HTERT RPE-1 (cell line): ENCODE results near the gene PCSK2.
"Not testable (repeated sequence)": the region's sequence is repeated elsewhere in the genome, so short reads cannot be mapped to it uniquely, and the experiment has no call there.

ENCODE experiments used
- in situ Hi-C: fragments of 300-500 bp; cut with MboI; formaldehyde crosslinking; loops from 4 replicates; pipeline ENCODE4 v1.14.3; 2020; ENCODE audit warnings: low sequenced_read_pairs

The PCSK2 gene

GRCh38 chr20:17226410-17227218 lies at the start of gene PCSK2:
PCSK2 (plus strand) TSS chr20:17227040; CDS start chr20:17227306, 266 bp downstream.
- in situ Hi-C loops = no loop called here

- in situ Hi-C loops = no loop called here
Measured at GRCh38 chr20:17177341-17177740, 49.5 kb upstream of the PCSK2 start.

DNA sequence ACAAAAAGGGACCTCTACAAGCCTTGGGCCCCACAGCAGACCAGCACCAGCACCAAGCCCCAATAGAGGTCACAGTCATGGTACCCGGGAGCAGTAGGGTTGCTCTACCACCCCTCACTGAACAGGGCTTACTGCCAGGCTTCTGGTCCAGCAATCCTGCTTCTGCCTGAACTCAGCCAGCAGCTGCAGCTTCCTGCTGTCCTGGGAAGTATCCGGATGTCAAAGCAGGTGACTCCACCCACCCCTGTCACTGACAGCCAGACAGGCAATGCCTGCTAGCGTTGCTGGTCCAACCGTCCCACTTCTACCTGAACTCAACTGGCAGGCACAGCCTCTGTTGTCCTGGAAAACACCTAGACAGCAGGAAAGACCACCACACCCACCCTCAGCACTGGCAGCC lies 47.0 kb upstream of the PCSK2 start:
- in situ Hi-C loops = no loop called here

- in situ Hi-C loops = no loop called here
Measured at GRCh38 chr20:17189976-17190695, 36.7 kb upstream of the PCSK2 start.

DNA sequence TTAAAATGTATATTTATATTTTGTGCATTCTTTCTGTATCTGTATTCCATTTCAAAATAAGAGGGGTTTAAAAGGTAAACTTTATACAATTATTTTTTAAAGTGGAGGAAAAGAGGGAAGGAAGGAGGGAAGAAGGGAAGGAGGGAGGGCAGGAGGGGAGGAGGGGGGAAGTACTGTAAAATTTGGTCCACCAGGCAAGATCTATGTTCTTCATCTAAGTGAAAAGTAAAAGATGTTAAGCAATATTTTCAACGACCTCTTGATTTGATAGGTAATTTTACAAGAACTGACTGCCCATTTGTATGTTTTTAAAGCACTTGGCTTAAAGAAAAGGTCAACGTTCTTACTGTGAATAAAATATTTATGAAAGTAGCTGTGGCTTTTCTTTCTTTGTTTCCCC lies 29.8 kb upstream of the PCSK2 start:
- in situ Hi-C loops = no loop called here

DNA sequence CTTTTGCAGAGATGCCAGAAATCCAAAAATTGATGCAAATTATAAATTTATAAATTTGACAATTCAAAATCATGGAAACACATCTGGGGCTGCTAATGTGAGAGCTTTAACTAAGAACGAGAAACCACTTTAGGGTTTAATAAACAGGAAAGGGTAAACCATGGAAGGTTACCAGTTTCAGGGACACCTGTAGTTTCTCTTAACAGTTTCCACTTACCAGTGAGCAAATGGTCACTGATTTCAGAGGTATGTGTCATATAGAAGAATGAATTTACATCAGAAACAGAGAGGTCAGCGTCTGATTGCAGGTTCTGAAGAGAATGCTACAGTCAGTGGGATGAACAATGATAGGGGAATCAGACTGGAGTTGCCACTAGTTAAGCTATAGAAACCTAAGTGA lies 24.8 kb upstream of the PCSK2 start:
- in situ Hi-C loops = no loop called here

DNA sequence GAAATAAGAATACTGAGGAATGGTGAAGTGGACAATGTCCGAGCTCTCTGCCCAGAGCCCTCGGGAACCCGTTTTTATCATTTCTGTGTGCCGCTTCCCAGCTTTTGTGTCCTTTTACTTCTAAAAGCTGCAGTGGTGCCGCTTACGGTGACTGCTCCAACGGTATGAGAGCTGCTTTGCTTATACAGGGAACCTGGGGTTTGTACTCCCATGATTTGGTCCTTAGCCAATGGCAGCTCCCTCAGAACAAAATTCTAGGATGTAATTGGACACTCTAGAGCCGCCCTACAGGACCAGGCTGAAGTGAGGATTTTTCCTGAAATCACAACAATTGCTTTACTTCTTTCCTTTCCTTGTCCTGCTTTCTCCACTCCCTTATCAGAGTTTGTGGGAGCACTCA lies 24.2 kb upstream of the PCSK2 start:
- in situ Hi-C loops = no loop called here

GRCh38 chr20:17205084-17205813 lies 21.6 kb upstream of the PCSK2 start:
- in situ Hi-C loops = no loop called here

DNA sequence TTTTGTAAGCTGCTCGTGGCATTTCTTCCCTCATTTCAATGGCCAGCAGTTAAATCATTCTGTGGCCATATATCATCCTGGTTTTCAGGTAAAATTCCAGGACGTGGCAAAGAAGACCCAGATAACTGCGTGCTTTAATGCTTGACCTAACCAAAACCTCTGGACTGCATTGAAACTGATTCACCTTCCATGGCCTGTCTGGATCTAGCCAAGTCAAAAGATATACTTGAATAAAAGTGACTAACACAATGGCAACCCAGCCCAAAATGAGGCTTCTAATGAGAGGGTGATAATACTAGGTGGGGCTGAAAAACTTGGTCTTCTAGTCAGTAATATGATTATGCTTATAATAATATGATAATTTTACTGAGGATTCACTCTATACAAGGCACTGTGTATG lies 16.5 kb upstream of the PCSK2 start:
- in situ Hi-C loops = no loop called here

DNA sequence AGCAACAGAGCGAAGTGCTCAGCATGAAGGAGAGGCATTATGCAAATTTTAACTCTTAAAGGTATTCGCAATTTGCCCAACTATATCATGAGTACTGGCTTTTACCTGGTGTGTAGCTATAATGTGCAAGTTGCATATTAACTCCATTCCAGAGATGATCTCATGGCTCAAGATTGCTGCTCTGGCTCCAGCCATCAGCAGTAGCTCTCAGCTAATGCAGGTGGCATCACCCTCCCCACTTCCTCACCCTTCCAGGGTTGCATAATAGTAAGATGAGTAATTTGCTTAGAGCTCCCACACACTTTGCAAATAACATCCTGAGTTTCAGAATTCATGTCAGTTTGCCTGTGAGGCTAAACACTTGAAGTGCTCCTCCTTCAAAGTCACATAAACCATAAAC lies 15.9 kb upstream of the PCSK2 start:
- in situ Hi-C loops = no loop called here

GRCh38 chr20:17215167-17215566 lies 11.7 kb upstream of the PCSK2 start:
- in situ Hi-C loops = no loop called here

DNA sequence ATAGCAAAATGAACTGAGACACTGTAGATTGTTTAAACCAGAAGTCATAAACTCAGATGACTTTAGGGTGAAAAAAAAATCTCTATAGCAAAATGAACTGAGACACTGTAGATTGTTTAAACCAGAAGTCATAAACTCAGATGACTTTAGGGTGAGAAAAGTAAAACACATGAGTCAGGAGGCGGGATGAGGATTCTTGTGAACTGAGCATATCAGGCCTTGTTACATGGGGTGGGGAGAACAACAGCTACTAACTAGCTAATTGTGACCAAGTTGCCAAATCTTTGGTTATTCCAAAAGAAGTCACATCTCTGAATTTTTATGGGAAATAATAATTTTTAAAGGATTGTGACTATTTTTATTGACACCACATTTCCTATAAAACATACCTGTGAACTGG lies 7.0 kb upstream of the PCSK2 start:
- in situ Hi-C loops = not testable (repeated sequence)

- in situ Hi-C loops = no loop called here
Measured at GRCh38 chr20:17223553-17223952, 3.3 kb upstream of the PCSK2 start.

DNA sequence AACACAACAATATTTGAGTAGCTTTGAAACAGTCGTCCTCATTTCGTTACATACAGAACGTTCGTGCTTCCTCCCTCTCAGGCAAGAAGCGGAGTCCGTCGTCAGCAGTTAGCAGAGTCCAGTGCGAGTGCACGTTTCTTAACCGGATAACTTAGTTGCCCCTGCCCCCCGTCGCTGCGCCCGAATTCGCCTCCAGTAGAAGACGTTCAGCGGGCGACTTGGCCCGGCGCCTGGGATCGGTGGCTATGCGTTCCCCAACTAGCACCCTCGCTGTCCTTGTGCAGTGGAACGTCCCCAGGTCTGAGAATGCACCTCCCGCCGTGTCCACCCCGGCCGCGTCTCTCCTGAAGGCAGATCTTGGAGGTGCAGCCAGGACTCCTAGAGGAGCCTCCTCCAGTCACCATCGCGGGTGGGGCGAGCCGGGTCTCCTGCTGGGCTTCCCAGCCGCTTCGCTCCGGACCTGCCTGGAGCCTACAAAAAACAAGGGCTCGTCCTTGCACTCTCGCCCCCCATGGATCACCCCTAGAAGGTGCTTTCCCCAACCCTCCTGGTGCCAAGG lies 910 bp upstream of the PCSK2 start:
- in situ Hi-C loops = no loop called here

DNA sequence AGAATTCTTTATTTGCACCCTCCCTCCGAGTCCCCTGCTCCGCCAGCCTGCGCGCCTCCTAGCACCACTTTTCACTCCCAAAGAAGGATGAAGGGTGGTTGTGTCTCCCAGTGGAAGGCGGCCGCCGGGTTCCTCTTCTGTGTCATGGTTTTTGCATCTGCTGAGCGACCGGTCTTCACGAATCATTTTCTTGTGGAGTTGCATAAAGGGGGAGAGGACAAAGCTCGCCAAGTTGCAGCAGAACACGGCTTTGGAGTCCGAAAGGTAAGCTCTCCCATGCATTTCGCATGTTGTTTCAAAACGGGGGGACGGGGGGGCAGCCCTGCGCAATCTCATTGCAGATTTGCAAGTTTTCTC lies 357 bp downstream of the PCSK2 start:
- in situ Hi-C loops = no loop called here

- in situ Hi-C loops = no loop called here
Measured at GRCh38 chr20:17227669-17228623, 1.1 kb downstream of the PCSK2 start.

GRCh38 chr20:17228624-17229061 lies 1.8 kb downstream of the PCSK2 start:
- in situ Hi-C loops = no loop called here

DNA sequence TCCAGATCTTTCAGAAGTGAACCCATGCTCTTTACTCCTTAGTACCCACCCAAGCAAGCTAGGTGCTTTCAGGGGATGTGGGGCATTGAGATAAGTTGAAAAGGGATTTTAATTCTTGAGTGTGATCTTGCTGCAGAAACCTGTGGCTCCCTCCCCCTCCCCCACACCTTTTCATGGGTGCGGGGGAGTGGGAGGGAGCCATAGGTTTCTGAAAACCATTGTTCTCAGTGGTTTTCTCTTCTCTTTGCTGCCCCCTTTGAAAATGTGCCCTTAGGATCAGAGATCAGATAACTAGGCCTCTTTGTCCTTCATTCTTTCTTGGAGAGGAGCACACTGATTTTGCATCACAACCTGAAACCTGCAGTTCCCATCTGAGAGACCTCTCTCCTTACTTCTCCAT lies 2.4 kb downstream of the PCSK2 start:
- in situ Hi-C loops = no loop called here

GRCh38 chr20:17233626-17234025 lies 6.8 kb downstream of the PCSK2 start:
- in situ Hi-C loops = no loop called here

GRCh38 chr20:17236766-17237165 lies 9.9 kb downstream of the PCSK2 start:
- in situ Hi-C loops = no loop called here
